ENCODE data around the gene SSH3. TPM values are rescaled to one million over a fixed set of nuclear protein-coding genes. Genes with fewer than 3 reads are reported as not detected.

Gene SSH3
- total and polyA plus RNA-seq, 5 donors = 14.9 to 25.9 (median 24.7) TPM

DNA sequence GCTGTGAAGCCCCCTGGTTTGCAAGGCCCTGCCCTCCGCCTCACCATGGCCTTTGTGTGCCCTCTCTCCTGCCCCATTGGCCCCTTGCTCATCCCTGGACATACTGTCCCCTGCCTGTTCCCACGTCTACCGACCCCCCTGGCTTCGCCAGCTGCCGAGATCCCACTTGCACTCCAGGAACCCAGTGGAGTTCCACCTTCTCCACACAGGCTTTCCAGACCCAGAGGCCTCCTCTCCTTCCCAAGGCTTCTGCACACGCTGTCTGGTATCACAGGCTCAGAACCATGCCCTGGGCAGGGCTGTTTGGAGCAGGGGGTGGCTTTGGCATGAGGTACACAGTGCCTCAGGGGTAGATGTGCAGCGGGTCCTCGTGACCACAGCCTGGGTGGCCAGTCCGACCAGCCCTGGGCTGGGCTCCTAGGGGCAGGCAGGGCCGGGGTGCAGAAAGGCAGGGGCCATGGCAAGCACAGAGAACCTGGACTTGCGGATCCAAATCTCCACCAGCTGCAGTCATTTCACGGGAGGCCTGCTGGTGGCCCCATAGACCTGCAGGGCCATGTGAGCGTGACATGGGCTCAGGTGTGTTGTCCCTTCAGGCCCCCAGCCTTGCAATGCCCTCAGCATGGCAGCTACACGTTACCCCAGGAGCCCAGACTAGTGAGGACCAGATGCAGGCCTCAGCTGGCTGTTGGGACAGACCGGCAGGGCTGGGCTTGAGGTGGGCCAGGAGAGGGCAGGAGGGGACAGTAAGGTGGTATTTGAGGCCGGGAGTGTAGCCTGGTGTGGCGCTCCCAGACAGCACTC is 27.5 kb upstream of the SSH3 start:
- intact Hi-C loops (cut with DNase I) = no loop called here
- 78% methylated on average over 17 of the region's 17 CpGs for WGBS
- Histone ChIP-seq H3K4me3 (ENCODE audit: low read length) (no peak overlapping the region), H3K27me3 (ENCODE audit: control insufficient read depth, insufficient read depth) (no peaks in the 10 kb centered on the region), H3K27ac (ENCODE audit: low read length) (peak overlapping the region; percentile 49), H3K9me3 (ENCODE audit: control insufficient read depth, low read length) (no peaks in the 10 kb centered on the region), H3K4me1 (ENCODE audit: control insufficient read depth, insufficient read depth, low read length) (peaks cover 50% of the 10 kb centered on the region)
- ATAC-seq (no peak), DNase-seq (peak; percentile 13 to 56 (median 42))

GRCh38 chr11:67276781-67277230 is 26.5 kb upstream of the SSH3 start:
- peaks cover 43% of the 10 kb centered on the region for H3K4me1 ChIP-seq (ENCODE audit: control insufficient read depth, insufficient read depth, low read length)
- ATAC-seq (peak; percentile 15 to 50), DNase-seq (peak; percentile 65 to 81 (median 80))
- H3K4me3 ChIP-seq (ENCODE audit: low read length) = peak overlapping the region; percentile 1
- intact Hi-C loops (cut with DNase I) = no loop called here
- H3K27ac ChIP-seq (ENCODE audit: low read length) = peak overlapping the region; percentile 87
- H3K9me3 ChIP-seq (ENCODE audit: control insufficient read depth, low read length) = no peaks in the 10 kb centered on the region
- H3K27me3 ChIP-seq (ENCODE audit: control insufficient read depth, insufficient read depth) = no peaks in the 10 kb centered on the region
- 27% methylated on average over 16 of the region's 16 CpGs for WGBS

- H3K4me3 ChIP-seq (ENCODE audit: low read length) = peak overlapping the region; percentile 1
- ATAC-seq (peak; percentile 86 to 87), DNase-seq (peak; percentile 93 to 98 (median 97))
- intact Hi-C loops (cut with DNase I) = no loop called here
- WGBS = 12% methylated on average over 24 of the region's 24 CpGs
- H3K9me3 ChIP-seq (ENCODE audit: control insufficient read depth, low read length) = no peaks in the 10 kb centered on the region
- H3K27me3 ChIP-seq (ENCODE audit: control insufficient read depth, insufficient read depth) = no peaks in the 10 kb centered on the region
- H3K4me1 ChIP-seq (ENCODE audit: control insufficient read depth, insufficient read depth, low read length) = peaks cover 37% of the 10 kb centered on the region
- H3K27ac ChIP-seq (ENCODE audit: low read length) = peak overlapping the region; percentile 87
These were observed 25.9 kb upstream of the SSH3 start for GRCh38 chr11:67277231-67277961.

DNA sequence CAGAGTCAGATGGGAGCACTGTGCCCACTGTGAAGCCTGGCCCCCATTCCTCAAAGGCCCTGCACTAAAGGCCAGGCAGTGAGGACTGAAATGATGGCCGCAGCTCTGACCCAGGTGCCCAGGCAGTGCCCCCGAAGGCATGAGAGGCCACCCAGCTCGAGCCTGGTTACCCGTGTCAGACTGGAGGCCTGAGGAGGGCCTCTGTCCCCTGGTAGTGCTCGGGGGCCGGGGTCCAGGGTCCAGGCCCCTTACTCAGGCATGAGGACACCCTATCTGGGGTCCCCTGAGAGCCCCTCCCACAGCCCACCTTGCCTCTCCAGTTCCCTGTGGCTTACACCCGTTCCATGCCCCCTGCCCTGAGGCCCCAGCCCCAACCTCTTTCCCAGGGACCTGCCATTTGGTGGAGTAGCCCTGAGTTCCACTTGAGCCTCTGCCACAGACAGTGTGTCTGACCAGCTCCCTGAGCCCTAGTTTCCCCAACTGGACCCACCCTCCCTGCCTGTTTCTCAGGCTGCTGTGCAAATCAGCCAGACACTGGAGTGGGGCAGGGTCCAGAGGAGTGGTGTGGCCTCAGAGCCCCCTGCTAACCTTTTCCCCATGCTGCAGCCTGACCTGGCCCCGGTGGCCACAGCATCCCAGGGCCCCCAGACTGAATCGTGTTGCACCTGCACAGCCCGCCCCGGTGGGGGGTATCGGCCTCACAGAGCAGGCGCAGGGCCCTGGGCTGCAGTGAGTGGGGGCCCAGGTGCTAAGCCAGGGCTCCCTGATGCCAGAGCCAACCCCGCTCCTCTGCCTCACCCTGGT is 25.0 kb upstream of the SSH3 start:
- Histone ChIP-seq H3K27me3 (ENCODE audit: control insufficient read depth, insufficient read depth) (no peaks in the 10 kb centered on the region), H3K27ac (ENCODE audit: low read length) (peak overlapping the region; percentile 77), H3K9me3 (ENCODE audit: control insufficient read depth, low read length) (no peaks in the 10 kb centered on the region), H3K4me3 (ENCODE audit: low read length) (no peak overlapping the region), H3K4me1 (ENCODE audit: control insufficient read depth, insufficient read depth, low read length) (peaks cover 27% of the 10 kb centered on the region)
- no peak for ATAC-seq
- WGBS = 83% methylated on average over 14 of the region's 14 CpGs
- peak; percentile 16 to 62 (median 40) for DNase-seq
- intact Hi-C loops (cut with DNase I) = no loop called here

GRCh38 chr11:67278939-67279588 is 24.3 kb upstream of the SSH3 start:
- H3K9me3 ChIP-seq (ENCODE audit: control insufficient read depth, low read length) = no peaks in the 10 kb centered on the region
- WGBS = 88% methylated on average over 14 of the region's 14 CpGs
- peak in 2 of 3 donors; percentile 22 to 42 for DNase-seq
- no peak overlapping the region for H3K4me3 ChIP-seq (ENCODE audit: low read length)
- no peak for ATAC-seq
- H3K4me1 ChIP-seq (ENCODE audit: control insufficient read depth, insufficient read depth, low read length) = peaks cover 24% of the 10 kb centered on the region
- intact Hi-C loops (cut with DNase I) = no loop called here
- no peaks in the 10 kb centered on the region for H3K27me3 ChIP-seq (ENCODE audit: control insufficient read depth, insufficient read depth)
- no peak overlapping the region for H3K27ac ChIP-seq (ENCODE audit: low read length)

- Histone ChIP-seq H3K4me3 (ENCODE audit: low read length) (no peak overlapping the region), H3K4me1 (ENCODE audit: control insufficient read depth, insufficient read depth, low read length) (peaks cover 20% of the 10 kb centered on the region), H3K9me3 (ENCODE audit: control insufficient read depth, low read length) (no peaks in the 10 kb centered on the region), H3K27me3 (ENCODE audit: control insufficient read depth, insufficient read depth) (no peaks in the 10 kb centered on the region), H3K27ac (ENCODE audit: low read length) (no peak overlapping the region)
- 84% methylated on average over 17 of the region's 17 CpGs for WGBS
- ATAC-seq (no peak), DNase-seq (peak; percentile 18 to 55 (median 44))
- intact Hi-C loops (cut with DNase I) = no loop called here
These were observed 23.6 kb upstream of the SSH3 start for GRCh38 chr11:67279589-67280340.

- WGBS = 64% methylated on average over 13 of the region's 13 CpGs
- no peak overlapping the region for H3K27ac ChIP-seq (ENCODE audit: low read length)
These were observed 23.0 kb upstream of the SSH3 start for GRCh38 chr11:67280341-67280787.

GRCh38 chr11:67280788-67281551 is 22.4 kb upstream of the SSH3 start:
- ATAC-seq = no peak
- H3K4me3 ChIP-seq (ENCODE audit: low read length) = no peak overlapping the region
- WGBS = 92% methylated on average over 31 of the region's 31 CpGs

More at GRCh38 chr11:67280341-67280787, 23.0 kb upstream of the SSH3 start:
- ATAC-seq (no peak), DNase-seq (peak in 1 of 3 donors; percentile 24)
- Histone ChIP-seq H3K9me3 (ENCODE audit: control insufficient read depth, low read length) (no peaks in the 10 kb centered on the region), H3K27me3 (ENCODE audit: control insufficient read depth, insufficient read depth) (no peaks in the 10 kb centered on the region), H3K4me3 (ENCODE audit: low read length) (no peak overlapping the region), H3K4me1 (ENCODE audit: control insufficient read depth, insufficient read depth, low read length) (peaks cover 16% of the 10 kb centered on the region)
- intact Hi-C loops (cut with DNase I) = no loop called here

DNA sequence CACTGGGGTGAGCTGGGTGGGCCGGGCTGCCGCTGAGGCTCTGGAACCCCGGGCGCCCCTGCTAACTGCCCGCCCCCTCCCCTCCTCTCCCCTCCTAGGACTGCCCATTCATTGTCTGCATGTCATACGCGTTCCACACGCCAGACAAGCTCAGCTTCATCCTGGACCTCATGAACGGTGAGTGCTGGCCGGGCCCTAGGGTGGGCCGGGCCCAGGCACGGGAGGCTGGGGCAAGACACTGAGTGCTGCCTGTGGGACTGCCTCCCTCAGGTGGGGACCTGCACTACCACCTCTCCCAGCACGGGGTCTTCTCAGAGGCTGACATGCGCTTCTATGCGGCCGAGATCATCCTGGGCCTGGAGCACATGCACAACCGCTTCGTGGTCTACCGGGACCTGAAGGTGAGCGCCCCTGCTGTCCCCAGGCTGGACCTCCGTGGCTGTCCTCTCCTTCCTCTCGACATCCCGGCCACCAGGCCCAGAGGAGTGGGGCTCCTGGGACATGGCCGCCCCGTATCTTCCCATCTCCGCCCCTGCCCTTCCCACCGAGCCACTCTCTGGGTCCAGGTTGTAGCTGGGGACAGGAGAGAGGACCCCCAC is 21.7 kb upstream of the SSH3 start:
- no peak overlapping the region for H3K4me3 ChIP-seq (ENCODE audit: low read length)
- no peaks in the 10 kb centered on the region for H3K27me3 ChIP-seq (ENCODE audit: control insufficient read depth, insufficient read depth)
- intact Hi-C loops (cut with DNase I) = no loop called here
- ATAC-seq (no peak), DNase-seq (peak in 2 of 3 donors; percentile 40 to 48)
- H3K9me3 ChIP-seq (ENCODE audit: control insufficient read depth, low read length) = no peaks in the 10 kb centered on the region
- no peak overlapping the region for H3K27ac ChIP-seq (ENCODE audit: low read length)
- WGBS = 88% methylated on average over 27 of the region's 27 CpGs
- peaks cover 4% of the 10 kb centered on the region for H3K4me1 ChIP-seq (ENCODE audit: control insufficient read depth, insufficient read depth, low read length)

More at GRCh38 chr11:67280788-67281551, 22.4 kb upstream of the SSH3 start:
- Histone ChIP-seq H3K9me3 (ENCODE audit: control insufficient read depth, low read length) (no peaks in the 10 kb centered on the region), H3K27ac (ENCODE audit: low read length) (no peak overlapping the region), H3K27me3 (ENCODE audit: control insufficient read depth, insufficient read depth) (no peaks in the 10 kb centered on the region), H3K4me1 (ENCODE audit: control insufficient read depth, insufficient read depth, low read length) (peaks cover 9% of the 10 kb centered on the region)
- peak; percentile 19 to 65 (median 60) for DNase-seq
- intact Hi-C loops (cut with DNase I) = no loop called here
